Lower leg skin (tissue), 3 donors: ENCODE measurements around the gene ARTN.

Source experiments
- CTCF ChIP-seq, 3 donors: fragments of 450-650 bp; IDR thresholded peaks; one replicate each; pipeline ENCODE4 v1.5.1; 2016; ENCODE audit warnings: antibody characterized with exemption in 3 of 3, mild to moderate bottlenecking in 3 of 3, moderate library complexity in 2 of 3
- POLR2A ChIP-seq, 2 donors: fragments of 450-650 bp; IDR thresholded peaks; one replicate each; pipeline ENCODE4 v1.6.1; 2016 to 2017; ENCODE audit warnings: antibody characterized with exemption in 2 of 2, mild to moderate bottlenecking in 1 of 2, moderate library complexity in 1 of 2

- no peak for TF ChIP-seq CTCF (IDR thresholded peaks at IDR 0.05)
- TF ChIP-seq POLR2A (IDR thresholded peaks at IDR 0.05) = no peak
Measured at GRCh38 chr1:43984855-43985254, 51.3 kb downstream of the ARTN start.
